Breast epithelium (tissue), 4 donors: ENCODE measurements around the gene MYO3B. TPM values are rescaled to one million over a fixed set of nuclear protein-coding genes. Genes with fewer than 3 reads are reported as not detected.

Source experiments
- DNase-seq, 2 donors: peaks; one replicate each; pipeline ENCODE4 v3.0.0-alpha.2; 2019; ENCODE audit warnings: low spot score in 2 of 2
- H3K27ac ChIP-seq, 2 donors: fragments of 200-600 bp; sonication (generic) in 1 of 2; one replicate each; pipeline ENCODE4 v1.5.1; 2016 to 2019; ENCODE audit warnings: mild to moderate bottlenecking in 1 of 2
- H3K27me3 ChIP-seq, 2 donors: fragments of 200-600 bp; sonication (generic) in 1 of 2; one replicate each; pipeline versions ENCODE4 v1.5.1 to v1.6.0; 2017 to 2019; ENCODE audit warnings: control low read depth in 1 of 2, mild to moderate bottlenecking in 1 of 2
- H3K36me3 ChIP-seq: fragments of 200-600 bp; one replicate; pipeline ENCODE4 v1.5.1; 2019
- H3K4me1 ChIP-seq, 2 donors: fragments of 200-600 bp; sonication (generic); one replicate each; pipeline ENCODE4 v1.5.1; 2016 to 2019; ENCODE audit warnings: control low read depth in 1 of 2
- H3K4me3 ChIP-seq, 3 donors: fragments of 200-600 bp; sonication (generic); 1 replicate in 2 of 3; 2 replicates in 1 of 3; pipeline ENCODE4 v1.5.1; 2016 to 2019; ENCODE audit warnings: mild to moderate bottlenecking in 3 of 3, moderate library complexity in 2 of 3
- H3K9me3 ChIP-seq, 2 donors: fragments of 200-600 bp; sonication (generic) in 1 of 2; one replicate each; pipeline ENCODE4 v1.5.1; 2016 to 2019; ENCODE audit warnings: control low read depth in 1 of 2
- CTCF ChIP-seq, 3 donors: fragments of 450-650 bp; IDR thresholded peaks; one replicate each; pipeline ENCODE4 v1.5.1; 2016 to 2017; ENCODE audit warnings: antibody characterized with exemption in 3 of 3, mild to moderate bottlenecking in 3 of 3, moderate library complexity in 3 of 3
- POLR2A ChIP-seq: fragments of 450-650 bp; IDR thresholded peaks from one replicate; pipeline ENCODE4 v1.6.1; 2016; ENCODE audit warnings: antibody characterized with exemption, mild to moderate bottlenecking, moderate library complexity
- POLR2AphosphoS5 ChIP-seq, 3 donors: sonication (generic); formaldehyde crosslinking; IDR thresholded peaks; one replicate each; pipeline ENCODE4 v1.6.1; 2017; ENCODE audit warnings: antibody characterized with exemption in 3 of 3
- intact Hi-C: fragments of 100-400 bp; cut with DNase I; formaldehyde crosslinking; loops from one replicate; pipeline ENCODE4 v1.15.1; 2023; ENCODE audit warnings: low total_unique reads
- total RNA-seq, 3 donors: library from RNA; depleted of rRNA; stranded (reverse); fragments of >200 nt; gene quantifications; one replicate each; pipeline ENCODE4 v1.1.0, GENCODE V29; 2016

The MYO3B gene
- total RNA-seq, 3 donors from 2014 or later = 0.15 to 0.98 (median 0.16) TPM

- H3K4me1 ChIP-seq = no peaks in the 10 kb centered on the region
- H3K9me3 ChIP-seq = peaks cover 0 to 13% of the 10 kb centered on the region in 2 donors
- DNase-seq = no peak
- no peaks in the 10 kb centered on the region for H3K36me3 ChIP-seq
- TF ChIP-seq CTCF (IDR thresholded peaks at IDR 0.05) (no peak), POLR2A (no peak), POLR2AphosphoS5 (IDR thresholded peaks at IDR 0.05) (no peak)
- no peak overlapping the region for H3K4me3 ChIP-seq
- no peak overlapping the region for H3K27ac ChIP-seq
- intact Hi-C loops = no loop called here
- H3K27me3 ChIP-seq = no peaks in the 10 kb centered on the region
Observed at GRCh38 chr2:170181602-170182001, 3.7 kb downstream of the MYO3B start.

- Histone ChIP-seq H3K36me3 (no peaks in the 10 kb centered on the region), H3K27ac (no peak overlapping the region), H3K27me3 (no peaks in the 10 kb centered on the region), H3K4me3 (no peak overlapping the region), H3K9me3 (peaks cover 0 to 29% of the 10 kb centered on the region in 2 donors), H3K4me1 (no peaks in the 10 kb centered on the region)
- intact Hi-C loops = no loop called here
- no peak for DNase-seq
- TF ChIP-seq POLR2A (no peak), CTCF (IDR thresholded peaks at IDR 0.05) (no peak), POLR2AphosphoS5 (IDR thresholded peaks at IDR 0.05) (no peak)
Observed at GRCh38 chr2:170185319-170185718, 7.4 kb downstream of the MYO3B start.

- no peak for TF ChIP-seq CTCF (IDR thresholded peaks at IDR 0.05)
- no peak for TF ChIP-seq POLR2AphosphoS5 (IDR thresholded peaks at IDR 0.05)
- no peak for TF ChIP-seq POLR2A
- H3K27ac ChIP-seq = no peak overlapping the region
- no peaks in the 10 kb centered on the region for H3K36me3 ChIP-seq
- H3K4me3 ChIP-seq = no peak overlapping the region
- peaks cover 0 to 39% of the 10 kb centered on the region in 2 donors for H3K9me3 ChIP-seq
- H3K4me1 ChIP-seq = no peaks in the 10 kb centered on the region
- no peaks in the 10 kb centered on the region for H3K27me3 ChIP-seq
- intact Hi-C loops = loop anchor here (5.0 kb wide), 1 partner anchor 498 kb away; no protein-coding TSS in a partner anchor
- no peak for DNase-seq
Observed at GRCh38 chr2:170189757-170190156, 11.8 kb downstream of the MYO3B start.

- H3K9me3 ChIP-seq = peaks cover 0 to 37% of the 10 kb centered on the region in 2 donors
- no peak for TF ChIP-seq POLR2A
- TF ChIP-seq CTCF (IDR thresholded peaks at IDR 0.05) = no peak
- no peak for TF ChIP-seq POLR2AphosphoS5 (IDR thresholded peaks at IDR 0.05)
- H3K4me3 ChIP-seq = no peak overlapping the region
- no peaks in the 10 kb centered on the region for H3K36me3 ChIP-seq
- intact Hi-C loops = loop anchor here (5.0 kb wide), 1 partner anchor 497 kb away; no protein-coding TSS in a partner anchor
- H3K4me1 ChIP-seq = no peaks in the 10 kb centered on the region
- no peaks in the 10 kb centered on the region for H3K27me3 ChIP-seq
- DNase-seq = no peak
- H3K27ac ChIP-seq = no peak overlapping the region
Observed at GRCh38 chr2:170190172-170190571, 12.2 kb downstream of the MYO3B start.

- no peaks in the 10 kb centered on the region for H3K27me3 ChIP-seq
- no peak overlapping the region for H3K27ac ChIP-seq
- peaks cover 0 to 26% of the 10 kb centered on the region in 2 donors for H3K9me3 ChIP-seq
- no peaks in the 10 kb centered on the region for H3K4me1 ChIP-seq
- TF ChIP-seq POLR2AphosphoS5 (IDR thresholded peaks at IDR 0.05) (no peak), POLR2A (no peak), CTCF (IDR thresholded peaks at IDR 0.05) (no peak)
- H3K36me3 ChIP-seq = no peaks in the 10 kb centered on the region
- DNase-seq = no peak
- intact Hi-C loops = loop anchor here (5.0 kb wide), 1 partner anchor 496 kb away; no protein-coding TSS in a partner anchor
- no peak overlapping the region for H3K4me3 ChIP-seq
Observed at GRCh38 chr2:170191166-170191866, 13.4 kb downstream of the MYO3B start.
